CD4-positive, alpha-beta T cell treated with Interleukin-17A for 1 hour (primary cell): ENCODE results near the gene CD300H.

Source experiments
- DNase-seq: peaks from one replicate; pipeline ENCODE4 v3.0.0-alpha.2; 2020

CD300H gene

DNA sequence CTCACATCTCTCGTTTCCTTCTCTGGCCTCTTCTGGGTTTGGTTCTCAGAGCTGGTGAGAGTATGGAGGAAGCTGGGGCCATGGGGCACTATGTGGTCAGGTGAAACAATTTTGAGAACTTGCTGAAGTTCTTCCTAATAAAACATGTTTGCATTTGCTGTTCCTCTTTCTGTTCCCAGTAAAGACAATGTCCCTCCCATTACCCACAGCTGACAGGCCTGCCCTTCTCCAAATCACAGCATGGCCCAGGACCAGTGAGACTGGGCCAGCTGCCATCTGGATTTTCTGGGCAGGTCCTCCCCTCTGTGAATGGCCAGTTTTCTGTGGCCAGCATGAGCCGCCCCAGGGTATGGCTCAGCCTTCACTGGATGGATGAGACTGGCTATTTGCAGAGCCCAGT, at the start of gene CD300H:
TSS of gene CD300H (minus strand) at position 113 of the 400 bp plus-strand sequence.
- DNase-seq = no peak

DNA sequence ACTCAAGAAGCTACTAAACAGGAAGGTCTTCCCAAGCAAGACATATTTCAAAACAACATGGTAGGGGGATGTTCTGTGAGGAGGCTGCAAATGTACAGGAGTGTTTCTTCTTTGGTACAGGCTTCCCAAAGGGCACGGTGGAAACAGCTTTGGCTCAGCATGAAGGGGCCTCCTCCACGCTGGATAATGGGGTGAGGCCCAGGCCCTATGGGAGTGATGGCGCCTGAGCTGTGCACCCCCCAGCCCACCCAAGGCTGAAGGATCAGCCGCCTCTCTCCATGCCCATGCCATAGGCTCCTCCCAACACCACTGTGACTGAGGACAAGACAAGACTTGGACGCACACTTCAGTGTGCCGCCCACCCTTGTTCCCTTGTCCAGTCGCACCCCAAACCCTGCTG, 49.4 kb upstream of the CD300H start:
- no peak for DNase-seq

DNA sequence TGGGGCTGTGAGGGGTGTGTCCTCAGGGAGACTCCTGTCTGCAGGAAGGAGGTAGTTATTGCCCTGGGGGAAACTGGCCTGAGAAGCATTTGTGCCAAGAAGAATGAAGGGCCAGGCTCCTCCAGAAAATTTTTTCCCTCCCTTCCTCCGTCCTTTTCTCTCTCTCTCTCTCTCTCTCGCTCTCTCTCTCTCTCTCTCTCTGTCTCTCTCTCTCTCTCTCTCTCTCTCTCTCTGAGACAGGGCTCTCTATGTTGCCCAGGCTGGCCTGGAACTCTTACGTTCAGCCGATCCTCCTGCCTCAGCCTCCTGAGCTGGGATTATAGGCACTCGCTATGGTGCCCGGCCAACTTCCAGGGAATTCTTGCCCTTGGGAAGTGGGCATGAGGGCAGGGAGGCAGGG, 44.7 kb upstream of the CD300H start:
- no peak for DNase-seq

DNA sequence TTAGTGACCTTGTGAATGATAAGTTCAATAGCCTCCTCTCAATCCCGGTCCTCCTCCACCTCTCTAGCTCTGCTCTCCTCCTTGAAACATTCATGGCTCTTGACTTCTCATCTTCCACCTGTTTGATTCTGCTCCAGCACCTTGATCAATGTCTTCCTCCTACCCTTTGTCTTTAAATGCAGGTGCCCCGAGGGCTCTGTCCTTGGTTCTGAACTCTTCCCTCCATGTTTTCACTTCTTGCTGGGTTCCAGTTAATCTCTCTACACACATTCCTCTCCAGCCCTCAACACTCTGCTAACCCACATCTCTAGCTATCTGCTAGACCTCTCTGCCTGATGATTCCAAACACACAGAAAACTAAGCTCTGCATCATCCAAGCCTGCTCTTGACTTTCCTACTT, 42.8 kb upstream of the CD300H start:
- DNase-seq = no peak

DNA sequence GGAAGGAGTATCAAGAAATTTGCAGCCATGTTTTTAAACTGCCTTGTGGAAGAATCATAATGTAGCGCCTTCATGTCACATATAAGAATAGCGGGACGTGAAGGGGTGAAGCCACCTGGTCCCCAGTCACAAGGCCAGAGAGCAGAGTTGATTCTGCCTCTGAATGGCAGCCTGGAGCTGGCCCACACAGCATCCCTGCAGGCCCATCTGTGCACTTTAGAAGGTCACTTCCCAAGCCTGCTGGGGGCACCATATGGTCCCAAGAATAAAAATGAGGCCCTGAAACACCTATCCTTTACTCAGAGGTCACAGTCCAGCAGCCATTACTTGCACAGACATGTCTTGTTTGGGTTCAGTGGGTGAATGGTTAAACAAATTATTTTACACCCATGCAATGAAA, 41.2 kb upstream of the CD300H start:
- no peak for DNase-seq

DNA sequence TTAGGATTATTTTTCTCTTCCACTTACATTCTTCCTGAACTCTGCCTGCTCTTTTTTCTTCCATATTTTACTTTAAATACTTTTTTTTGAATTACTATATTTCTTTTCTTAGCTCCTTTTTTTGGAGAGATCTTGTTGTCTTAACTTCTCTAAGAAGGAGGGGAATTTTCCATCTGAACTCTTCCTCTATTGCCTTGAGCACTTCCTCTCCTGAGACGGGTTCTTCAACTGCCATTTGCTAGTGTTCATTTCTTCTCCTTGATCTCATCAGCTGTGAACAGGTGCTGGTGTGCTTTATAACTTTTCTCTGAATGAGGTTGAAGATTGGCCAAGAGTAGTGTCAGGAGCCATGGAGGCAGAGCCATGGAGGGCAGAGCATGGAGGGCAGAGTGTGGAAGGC, 39.9 kb upstream of the CD300H start:
- DNase-seq = no peak

GRCh38 chr17:74606050-74606449, 38.7 kb upstream of the CD300H start:
- DNase-seq = no peak

DNA sequence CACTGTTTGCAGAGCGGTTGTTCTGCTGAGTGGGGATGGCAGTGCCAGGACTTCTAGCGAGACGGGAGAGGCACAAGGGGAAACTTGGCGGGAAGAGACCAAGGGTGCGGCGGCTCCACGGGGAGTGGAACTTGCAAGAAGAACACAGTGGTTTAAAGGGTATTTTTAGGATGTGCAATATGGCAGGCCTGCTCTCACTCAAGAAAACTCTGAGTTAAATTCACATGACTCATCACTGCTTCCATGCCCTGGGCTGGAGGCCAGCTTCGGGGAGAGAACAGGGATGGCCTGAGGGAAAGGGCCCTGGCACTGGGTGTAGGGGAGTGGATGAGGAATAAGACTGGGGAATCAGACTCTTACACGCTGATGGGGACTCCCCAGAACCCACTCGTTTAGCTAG, 38.1 kb upstream of the CD300H start:
- DNase-seq = no peak

- DNase-seq = no peak
Observed at GRCh38 chr17:74604761-74605160, 37.5 kb upstream of the CD300H start.

- no peak for DNase-seq
Observed at GRCh38 chr17:74604200-74604599, 36.9 kb upstream of the CD300H start.

DNA sequence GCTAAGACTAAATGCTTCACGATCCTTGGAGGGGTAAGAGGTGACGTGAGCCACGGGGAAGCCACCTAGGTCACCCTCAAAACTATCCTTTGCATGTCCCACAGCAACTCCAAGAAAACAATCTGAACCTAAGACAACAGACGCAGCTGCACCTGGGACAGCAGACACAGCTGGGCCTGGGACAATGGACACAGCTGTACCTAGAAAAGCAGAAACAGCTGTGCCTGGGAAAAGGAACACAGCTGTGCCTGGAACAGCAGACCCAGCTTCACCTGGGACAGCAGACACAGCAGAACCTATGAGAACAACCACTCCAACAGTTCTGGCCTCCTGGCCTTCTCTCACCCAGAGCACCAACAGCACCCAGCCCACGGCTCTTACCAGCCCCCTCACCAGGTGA, 36.4 kb upstream of the CD300H start:
- no peak for DNase-seq

DNA sequence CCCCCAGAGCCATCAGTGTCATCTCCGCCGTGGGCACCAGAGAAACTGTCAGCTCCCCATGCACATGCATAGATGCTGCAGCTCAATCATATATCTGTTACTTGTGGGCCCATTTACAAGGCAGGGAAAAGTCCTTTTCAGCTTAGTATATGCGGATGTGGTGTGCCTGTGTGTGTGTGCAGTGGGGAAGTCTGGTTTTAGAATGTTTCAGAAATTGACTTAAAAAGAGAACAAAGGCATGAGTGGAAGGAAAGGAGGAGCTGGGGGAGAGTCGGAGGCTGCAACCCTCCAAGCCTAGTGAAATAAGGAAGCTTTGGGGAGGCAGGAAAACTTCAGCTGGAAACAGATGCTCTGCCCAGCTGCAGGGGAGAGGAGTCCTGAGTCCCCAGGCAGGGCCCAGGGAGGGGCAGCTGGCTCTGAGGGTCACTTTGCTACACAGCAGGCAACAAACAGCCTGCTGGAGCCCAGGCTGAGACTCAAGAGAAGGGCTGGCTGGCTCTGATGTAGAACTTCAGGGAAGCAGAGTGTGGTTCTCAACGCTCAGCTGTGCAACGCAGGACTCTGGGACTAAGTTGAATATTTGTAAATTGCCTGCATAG, 35.8 kb upstream of the CD300H start:
- DNase-seq = no peak

GRCh38 chr17:74601944-74602572, 34.7 kb upstream of the CD300H start:
- peak; percentile 35 for DNase-seq

GRCh38 chr17:74599448-74599939, 32.2 kb upstream of the CD300H start:
- peak; percentile 2 for DNase-seq

- DNase-seq = no peak
Observed at GRCh38 chr17:74599023-74599399, 31.7 kb upstream of the CD300H start.

GRCh38 chr17:74598346-74599022, 31.2 kb upstream of the CD300H start:
- no peak for DNase-seq

DNA sequence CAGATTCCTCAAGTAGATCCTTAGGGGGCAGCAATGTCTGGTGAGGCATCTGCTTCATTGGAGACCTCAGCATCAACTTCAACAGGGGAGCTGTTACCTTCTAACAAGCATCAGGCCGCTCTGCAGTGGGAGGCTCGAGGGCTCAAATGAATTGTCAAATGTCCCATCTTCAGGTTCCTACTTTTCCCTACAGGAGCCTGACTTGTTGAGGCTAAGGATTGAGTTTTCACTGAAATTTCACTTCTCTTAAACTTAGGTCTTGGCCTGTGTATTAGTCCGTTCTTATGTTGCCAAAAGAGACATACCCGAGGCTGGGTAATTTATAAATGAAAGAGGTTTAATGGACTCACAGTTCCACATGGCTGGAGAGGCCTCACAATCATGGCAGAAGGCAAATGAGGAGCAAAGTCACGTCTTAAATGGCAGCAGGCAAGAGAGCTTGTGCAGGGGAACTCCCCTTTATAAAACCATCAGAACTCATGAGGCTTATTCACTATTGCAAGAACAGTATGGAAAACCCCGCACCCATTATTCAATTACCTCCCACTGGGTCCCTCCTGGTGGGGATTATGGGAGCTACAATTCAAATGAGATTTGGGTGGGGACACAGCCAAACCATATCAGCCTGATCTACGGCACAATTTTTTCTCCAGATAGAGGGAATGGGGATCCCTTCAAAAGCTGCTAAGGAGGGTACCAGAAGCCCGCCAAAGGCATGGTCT, 29.9 kb upstream of the CD300H start:
- no peak for DNase-seq

DNA sequence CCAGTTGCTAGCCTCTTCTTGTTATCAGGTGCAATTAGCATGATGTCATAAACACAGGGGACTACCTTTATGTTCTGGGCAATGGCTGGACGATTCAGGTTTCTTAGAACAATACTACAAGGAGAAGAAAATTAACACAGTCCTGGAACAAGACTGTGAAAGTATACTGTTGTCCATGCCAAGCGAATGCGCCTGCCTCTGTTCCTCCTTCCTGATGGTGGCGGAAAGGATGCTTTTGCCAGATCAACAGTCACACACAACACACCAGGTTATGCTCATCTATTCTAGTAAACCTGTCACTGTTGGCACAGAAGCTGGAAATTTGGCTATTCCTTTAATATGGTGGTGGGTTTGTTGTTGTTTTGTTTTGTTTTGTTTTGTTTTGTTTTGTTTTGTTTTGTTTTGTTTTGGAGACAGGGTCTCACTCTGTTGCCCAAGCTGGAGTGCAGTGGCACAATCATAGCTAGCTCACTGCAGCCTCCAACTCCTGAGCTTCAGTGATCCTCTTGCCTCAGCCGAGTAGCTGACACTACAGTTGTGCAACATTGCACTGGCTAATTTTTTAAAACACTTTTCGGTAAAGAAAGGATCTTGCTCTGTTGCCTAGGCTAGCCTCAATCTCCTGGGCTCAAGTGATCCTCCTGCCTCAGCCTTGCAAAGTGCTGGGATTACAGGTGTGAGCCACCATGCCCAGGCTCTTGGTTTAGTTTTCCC, 27.9 kb upstream of the CD300H start:
- DNase-seq = no peak

DNA sequence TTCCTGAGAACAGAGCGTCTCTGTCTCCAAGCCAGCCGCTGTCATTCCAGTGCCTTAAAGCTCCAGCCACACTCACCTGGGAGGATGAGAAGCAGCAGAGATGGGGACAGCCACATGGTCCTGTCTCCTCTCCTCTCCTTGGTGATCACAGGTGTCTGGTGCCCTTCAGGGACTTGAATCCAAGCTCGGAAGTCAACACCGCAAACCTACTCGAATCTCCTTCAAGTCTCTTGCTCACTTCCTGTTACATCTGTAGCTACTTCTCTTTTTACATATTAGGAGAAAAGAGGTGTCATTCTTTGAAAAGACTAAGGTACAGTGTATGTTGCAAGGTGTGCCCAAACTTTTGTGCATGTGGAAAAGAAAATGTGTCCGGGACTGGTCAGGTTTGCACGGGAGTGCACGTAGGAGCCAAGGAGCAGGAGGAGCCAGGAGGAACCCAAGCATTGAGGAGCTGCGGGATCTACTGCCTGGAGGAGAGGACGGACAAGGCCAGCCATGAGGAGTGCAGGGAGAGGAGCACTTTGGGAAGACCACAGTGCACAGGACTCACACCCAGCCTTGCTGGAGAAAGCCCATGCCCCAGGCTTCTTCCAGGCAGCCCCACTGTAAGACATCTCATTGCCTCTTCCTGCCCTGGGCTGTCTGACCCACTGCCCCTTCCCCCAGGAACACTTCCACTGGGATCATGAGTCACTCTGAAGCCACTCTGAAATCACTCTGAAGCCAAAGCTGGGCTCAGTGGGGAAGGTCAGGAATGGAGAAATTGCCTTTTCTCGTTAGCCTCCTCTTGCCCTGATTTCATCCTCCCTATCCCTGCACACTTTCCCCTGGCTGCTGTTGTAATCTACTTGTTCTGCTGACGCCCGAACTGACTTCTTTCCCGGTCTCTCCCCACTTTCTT, 25.0 kb upstream of the CD300H start, which contains the start of gene CD300LD:
TSS of gene CD300LD (minus strand) at position 197 of the 904 bp plus-strand sequence. CDS start at position 116, 81 bp downstream.
- DNase-seq = no peak

DNA sequence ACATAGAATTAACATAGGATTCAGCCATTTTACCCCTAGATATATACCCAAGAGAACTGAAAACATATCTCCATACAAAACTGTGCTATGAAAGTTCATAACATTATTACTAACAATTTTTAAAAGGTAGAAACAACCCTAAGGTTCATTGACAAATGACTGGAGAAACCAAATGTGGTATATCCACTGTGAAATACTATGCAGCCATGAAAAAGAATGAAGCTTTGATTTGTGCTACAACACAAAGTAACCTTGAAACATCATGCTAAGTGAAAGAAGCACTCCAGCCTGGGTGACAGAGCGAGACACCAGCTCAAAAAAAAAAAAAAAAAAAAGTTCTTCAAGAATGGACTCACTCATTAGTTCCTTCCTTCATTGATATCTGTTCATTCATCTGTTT, 24.2 kb upstream of the CD300H start:
- no peak for DNase-seq

GRCh38 chr17:74585711-74586110, 18.4 kb upstream of the CD300H start:
- no peak for DNase-seq
